ENCODE results near the gene SOHLH1.

SOHLH1 gene

DNA sequence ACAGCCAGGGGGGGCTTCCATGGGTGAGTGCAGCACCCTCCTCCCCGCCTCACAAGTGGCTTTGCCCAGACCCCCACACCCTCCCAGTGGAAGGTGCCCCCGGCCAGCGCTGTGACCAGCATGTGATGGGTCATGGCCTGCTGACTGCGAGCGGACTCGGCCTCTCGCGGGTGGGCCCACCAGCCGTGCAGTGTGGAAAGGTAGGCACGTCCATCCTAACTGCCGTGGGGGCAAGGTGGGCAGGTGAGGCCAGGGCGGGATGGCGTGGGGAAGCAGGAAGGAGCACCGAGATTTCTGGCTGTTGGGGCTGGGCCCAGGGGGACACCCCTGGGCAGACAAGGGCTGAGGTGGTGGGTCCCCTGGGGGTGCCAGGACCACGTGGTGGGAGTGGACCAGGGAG, 12.1 kb downstream of the SOHLH1 start:
- Histone ChIP-seq H3K4me3 (ENCODE audit: low read depth, low read length) (no peak overlapping the region), H3K9me3 (ENCODE audit: severe bottlenecking) (no peaks in the 10 kb centered on the region), H3K27ac (no peak overlapping the region), H3K27me3 (ENCODE audit: insufficient read depth, low read depth, severe bottlenecking) (no peaks in the 10 kb centered on the region), H3K36me3 (no peaks in the 10 kb centered on the region)
- TF ChIP-seq CTCF (IDR thresholded peaks at IDR 0.05; ENCODE audit: low read depth, low read length), result no peak
- no peak for DNase-seq

GRCh38 chr9:135684691-135685090, 14.6 kb downstream of the SOHLH1 start:
- H3K27ac ChIP-seq, result no peak overlapping the region
- no peak for DNase-seq
- H3K4me3 ChIP-seq (ENCODE audit: low read depth, low read length), result no peak overlapping the region
- TF ChIP-seq CTCF (IDR thresholded peaks at IDR 0.05; ENCODE audit: low read depth, low read length), result no peak
- H3K9me3 ChIP-seq (ENCODE audit: severe bottlenecking), result no peaks in the 10 kb centered on the region
- H3K36me3 ChIP-seq, result no peaks in the 10 kb centered on the region
- H3K27me3 ChIP-seq (ENCODE audit: insufficient read depth, low read depth, severe bottlenecking), result no peaks in the 10 kb centered on the region

GRCh38 chr9:135683401-135684034, 15.8 kb downstream of the SOHLH1 start:
- Histone ChIP-seq H3K27me3 (ENCODE audit: insufficient read depth, low read depth, severe bottlenecking) (no peaks in the 10 kb centered on the region), H3K27ac (no peak overlapping the region), H3K9me3 (ENCODE audit: severe bottlenecking) (no peaks in the 10 kb centered on the region), H3K36me3 (no peaks in the 10 kb centered on the region), H3K4me3 (ENCODE audit: low read depth, low read length) (no peak overlapping the region)
- no peak for DNase-seq
- no peak for TF ChIP-seq CTCF (IDR thresholded peaks at IDR 0.05; ENCODE audit: low read depth, low read length)

- no peak for DNase-seq
- no peak for TF ChIP-seq CTCF (IDR thresholded peaks at IDR 0.05; ENCODE audit: low read depth, low read length)
- Histone ChIP-seq H3K4me3 (ENCODE audit: low read depth, low read length) (no peak overlapping the region), H3K27me3 (ENCODE audit: insufficient read depth, low read depth, severe bottlenecking) (no peaks in the 10 kb centered on the region), H3K27ac (no peak overlapping the region), H3K9me3 (ENCODE audit: severe bottlenecking) (no peaks in the 10 kb centered on the region), H3K36me3 (no peaks in the 10 kb centered on the region)
These were observed 18.1 kb downstream of the SOHLH1 start for GRCh38 chr9:135681161-135681560.

GRCh38 chr9:135680056-135680455, 19.2 kb downstream of the SOHLH1 start:
- DNase-seq, result no peak
- H3K27me3 ChIP-seq (ENCODE audit: insufficient read depth, low read depth, severe bottlenecking), result no peaks in the 10 kb centered on the region
- no peak for TF ChIP-seq CTCF (IDR thresholded peaks at IDR 0.05; ENCODE audit: low read depth, low read length)
- H3K27ac ChIP-seq, result no peak overlapping the region
- H3K36me3 ChIP-seq, result no peaks in the 10 kb centered on the region
- H3K4me3 ChIP-seq (ENCODE audit: low read depth, low read length), result no peak overlapping the region
- H3K9me3 ChIP-seq (ENCODE audit: severe bottlenecking), result no peaks in the 10 kb centered on the region
